ENCODE data around the gene BCL3. TPM values are rescaled to one million over a fixed set of nuclear protein-coding genes. Genes with fewer than 3 reads are reported as not detected.
A peak's percentile ranks its signal among the peaks of the same experiment; 100 is the strongest.
"Not testable (repeated sequence)": the region's sequence is repeated elsewhere in the genome, so short reads cannot be mapped to it uniquely, and the experiment has no call there.

The BCL3 gene
- total and polyA plus RNA-seq, 3 donors from 2014 or later = 15.5 to 38.1 (median 31.7) TPM

DNA sequence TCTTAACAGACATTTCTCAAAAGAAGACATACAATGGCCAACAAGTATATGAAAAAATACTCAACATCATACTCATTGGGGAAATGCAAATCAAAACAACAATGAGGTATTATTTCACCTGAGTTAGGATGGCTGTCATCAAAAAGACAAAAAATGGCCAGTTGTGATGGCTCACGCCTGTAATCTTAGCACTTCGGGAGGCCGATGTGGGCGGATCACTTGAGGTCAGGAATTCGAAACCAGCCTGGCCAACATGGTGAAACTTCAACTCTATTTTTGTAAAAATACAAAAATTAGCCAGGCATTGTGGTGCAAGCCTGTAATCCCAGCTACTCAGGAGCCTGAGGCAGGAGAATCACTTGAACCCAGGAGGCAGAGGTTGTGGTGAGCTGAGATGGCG lies 27.6 kb upstream of the BCL3 start:
- no peak overlapping the region for H3K4me3 ChIP-seq
- H3K4me1 ChIP-seq = peaks cover 35% of the 10 kb centered on the region
- no peaks in the 10 kb centered on the region for H3K36me3 ChIP-seq (ENCODE audit: low read depth, missing control alignments)
- TF ChIP-seq, protein P1, sequence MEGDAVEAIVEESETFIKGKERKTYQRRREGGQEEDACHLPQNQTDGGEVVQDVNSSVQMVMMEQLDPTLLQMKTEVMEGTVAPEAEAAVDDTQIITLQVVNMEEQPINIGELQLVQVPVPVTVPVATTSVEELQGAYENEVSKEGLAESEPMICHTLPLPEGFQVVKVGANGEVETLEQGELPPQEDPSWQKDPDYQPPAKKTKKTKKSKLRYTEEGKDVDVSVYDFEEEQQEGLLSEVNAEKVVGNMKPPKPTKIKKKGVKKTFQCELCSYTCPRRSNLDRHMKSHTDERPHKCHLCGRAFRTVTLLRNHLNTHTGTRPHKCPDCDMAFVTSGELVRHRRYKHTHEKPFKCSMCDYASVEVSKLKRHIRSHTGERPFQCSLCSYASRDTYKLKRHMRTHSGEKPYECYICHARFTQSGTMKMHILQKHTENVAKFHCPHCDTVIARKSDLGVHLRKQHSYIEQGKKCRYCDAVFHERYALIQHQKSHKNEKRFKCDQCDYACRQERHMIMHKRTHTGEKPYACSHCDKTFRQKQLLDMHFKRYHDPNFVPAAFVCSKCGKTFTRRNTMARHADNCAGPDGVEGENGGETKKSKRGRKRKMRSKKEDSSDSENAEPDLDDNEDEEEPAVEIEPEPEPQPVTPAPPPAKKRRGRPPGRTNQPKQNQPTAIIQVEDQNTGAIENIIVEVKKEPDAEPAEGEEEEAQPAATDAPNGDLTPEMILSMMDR (IDR thresholded peaks at IDR 0.05) = no peak
- no peak for TF ChIP-seq POLR2A (IDR thresholded peaks at IDR 0.05)
- WGBS, 2 donors = 88 to 94% methylated on average over 6 of the region's 6 CpGs
- intact Hi-C loops (cut with DNase I; ENCODE audit: low total_unique reads) = loop anchor here (5.0 kb wide), 1 partner anchor 51 kb away; no protein-coding TSS in a partner anchor
- H3K9me3 ChIP-seq = no peaks in the 10 kb centered on the region
- DNase-seq = no peak
- no peaks in the 10 kb centered on the region for H3K27me3 ChIP-seq
- H3K27ac ChIP-seq = no peak overlapping the region

DNA sequence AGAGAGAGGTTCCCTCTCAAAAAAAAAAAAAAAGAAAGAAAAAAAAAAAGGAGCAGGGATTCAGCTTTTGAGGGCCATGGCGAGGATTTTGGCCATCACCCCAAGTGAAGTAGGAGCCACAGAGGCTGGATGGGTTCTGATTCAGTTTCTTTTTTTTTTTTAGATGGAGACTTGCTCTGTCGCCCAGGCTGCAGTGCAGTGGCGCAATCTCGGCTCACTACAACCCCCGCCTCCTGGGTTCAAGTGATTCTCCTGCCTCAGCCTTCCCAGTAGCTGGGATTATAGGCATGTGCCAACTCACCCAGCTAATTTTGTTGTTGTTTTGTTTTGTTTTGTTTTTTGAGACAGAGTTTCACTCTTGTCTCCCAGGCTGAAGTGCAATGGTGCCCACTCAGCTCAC lies 27.1 kb upstream of the BCL3 start:
- intact Hi-C loops (cut with DNase I; ENCODE audit: low total_unique reads) = loop anchor here (5.0 kb wide), 1 partner anchor 51 kb away; no protein-coding TSS in a partner anchor
- not testable (repeated sequence) for H3K36me3 ChIP-seq (ENCODE audit: low read depth, missing control alignments); DNase-seq; H3K27me3 ChIP-seq; H3K4me3 ChIP-seq; H3K9me3 ChIP-seq; H3K27ac ChIP-seq
- peaks cover 35% of the 10 kb centered on the region for H3K4me1 ChIP-seq
- 90 to 97% methylated on average over 5 of the region's 5 CpGs for WGBS, 2 donors

DNA sequence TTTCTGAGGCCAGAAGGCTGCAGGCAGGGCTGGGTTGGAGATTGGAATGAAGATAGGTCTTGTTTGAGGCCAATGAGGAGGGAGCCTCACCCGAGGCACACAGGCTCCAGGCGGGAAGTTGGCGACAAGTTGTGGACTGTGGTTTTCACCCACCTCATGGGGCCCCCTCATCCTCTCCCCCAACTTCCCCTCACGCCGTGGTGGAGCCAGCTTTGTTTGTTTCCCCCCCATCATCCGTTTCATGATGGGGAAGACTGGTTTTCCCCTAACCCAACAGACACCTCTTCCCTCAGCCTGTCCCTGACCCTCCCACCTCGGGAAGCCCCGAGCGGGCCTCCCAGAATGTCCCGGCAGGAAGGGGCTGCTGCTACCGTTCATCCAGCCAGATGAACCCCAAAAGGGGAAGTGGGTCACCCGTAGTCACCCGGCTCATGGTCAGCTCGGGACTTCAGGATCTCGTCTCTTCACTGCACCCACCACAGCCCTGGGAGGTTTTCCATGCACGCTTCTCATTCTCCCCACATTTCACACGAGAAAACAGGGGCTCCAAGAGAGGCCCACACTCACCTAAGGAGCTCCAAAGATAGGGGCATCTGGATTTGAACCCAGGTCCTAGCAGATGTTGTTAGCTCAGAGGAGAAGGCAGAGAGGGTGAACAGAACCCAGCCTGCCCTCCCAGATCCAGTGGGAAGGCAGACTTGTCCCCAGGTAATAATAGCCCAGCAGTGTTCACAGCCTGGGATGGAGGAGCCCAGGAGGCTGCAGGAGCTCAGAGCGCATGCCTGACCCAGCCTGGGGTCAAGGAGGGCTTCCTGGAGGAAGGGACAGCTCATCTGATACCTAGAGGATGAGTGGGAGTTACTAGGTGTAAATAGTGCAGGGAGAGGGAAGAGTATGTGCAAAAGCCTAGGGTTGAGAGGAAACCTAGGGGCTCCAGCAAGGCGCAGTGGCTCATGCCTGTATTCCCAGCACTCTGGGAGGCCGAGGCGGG lies 26.1 kb upstream of the BCL3 start:
- Histone ChIP-seq H3K36me3 (ENCODE audit: low read depth, missing control alignments) (no peaks in the 10 kb centered on the region), H3K4me1 (peaks cover 35% of the 10 kb centered on the region), H3K9me3 (no peaks in the 10 kb centered on the region), H3K27me3 (no peaks in the 10 kb centered on the region), H3K27ac (no peak overlapping the region), H3K4me3 (no peak overlapping the region)
- intact Hi-C loops (cut with DNase I; ENCODE audit: low total_unique reads) = loop anchor here (5.0 kb wide), 1 partner anchor 50 kb away; no protein-coding TSS in a partner anchor
- no peak for TF ChIP-seq POLR2A (IDR thresholded peaks at IDR 0.05)
- TF ChIP-seq, protein P1 (IDR thresholded peaks at IDR 0.05) = no peak
- DNase-seq = no peak
- WGBS, 2 donors = 56 to 65% methylated on average over 20 to 21 of the region's 21 CpGs

DNA sequence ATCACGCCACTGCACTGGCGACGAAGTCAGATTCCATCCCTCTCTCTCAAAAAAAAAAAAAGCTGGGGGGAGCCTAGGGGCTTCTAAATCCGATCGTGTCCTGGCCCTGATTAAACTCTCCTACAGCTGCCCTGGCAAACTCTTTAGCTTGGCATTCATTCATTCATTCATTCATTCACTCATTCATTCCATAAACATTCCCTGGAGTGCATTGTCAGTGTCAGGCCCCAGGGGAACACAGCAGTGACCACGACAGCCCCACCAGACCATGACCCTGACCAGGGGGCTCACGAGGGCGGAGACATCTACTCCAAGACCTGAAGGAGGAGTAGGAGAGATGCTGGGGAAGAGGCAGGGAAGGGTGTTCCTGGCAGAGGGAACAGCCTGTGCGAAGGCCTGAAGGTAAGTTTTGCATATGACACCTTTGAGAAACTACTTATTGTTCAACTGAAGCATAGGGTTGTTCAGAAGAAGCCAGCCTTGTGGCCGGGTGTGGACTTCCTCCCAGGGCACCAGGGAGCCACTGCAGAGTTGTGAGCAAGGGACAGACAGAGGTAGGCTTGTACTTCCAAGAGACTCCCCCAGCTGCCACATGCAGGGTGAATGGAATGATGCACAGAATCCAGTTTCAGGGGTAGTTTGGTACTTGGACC lies 25.1 kb upstream of the BCL3 start:
- no peaks in the 10 kb centered on the region for H3K9me3 ChIP-seq
- no peaks in the 10 kb centered on the region for H3K36me3 ChIP-seq (ENCODE audit: low read depth, missing control alignments)
- 64 to 75% methylated on average over 10 of the region's 10 CpGs for WGBS, 2 donors
- H3K4me3 ChIP-seq = no peak overlapping the region
- H3K27me3 ChIP-seq = no peaks in the 10 kb centered on the region
- peaks cover 32% of the 10 kb centered on the region for H3K4me1 ChIP-seq
- intact Hi-C loops (cut with DNase I; ENCODE audit: low total_unique reads) = loop anchor here (5.0 kb wide), 1 partner anchor 49 kb away; no protein-coding TSS in a partner anchor
- no peak overlapping the region for H3K27ac ChIP-seq
- TF ChIP-seq, protein P1 (IDR thresholded peaks at IDR 0.05) = no peak
- TF ChIP-seq POLR2A (IDR thresholded peaks at IDR 0.05) = no peak
- DNase-seq = no peak

DNA sequence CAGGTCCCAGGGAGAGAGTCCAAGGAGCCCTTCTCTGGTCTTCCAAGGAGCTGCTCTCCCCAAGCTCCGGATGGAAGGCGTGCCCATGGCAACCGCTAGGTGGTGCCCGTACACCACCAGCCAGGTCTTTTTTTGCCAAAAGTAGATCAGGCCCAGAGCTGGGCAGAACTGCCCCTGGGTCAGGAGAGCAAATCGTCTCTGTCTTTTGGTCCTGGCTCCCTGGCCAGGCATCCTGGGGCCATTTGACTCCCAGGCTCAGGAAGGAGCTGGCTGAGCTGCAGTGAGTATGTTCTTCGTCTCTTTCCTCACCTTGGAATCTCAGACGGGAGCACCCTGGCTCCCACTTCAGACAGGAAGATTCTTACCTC lies 24.6 kb upstream of the BCL3 start:
- DNase-seq = peak; percentile 77
- H3K27ac ChIP-seq = no peak overlapping the region
- H3K36me3 ChIP-seq (ENCODE audit: low read depth, missing control alignments) = no peaks in the 10 kb centered on the region
- no peak overlapping the region for H3K4me3 ChIP-seq
- H3K4me1 ChIP-seq = peaks cover 27% of the 10 kb centered on the region
- no peaks in the 10 kb centered on the region for H3K9me3 ChIP-seq
- intact Hi-C loops (cut with DNase I; ENCODE audit: low total_unique reads) = loop anchor here (5.0 kb wide), 1 partner anchor 48 kb away; no protein-coding TSS in a partner anchor
- H3K27me3 ChIP-seq = no peaks in the 10 kb centered on the region
- no peak for TF ChIP-seq POLR2A (IDR thresholded peaks at IDR 0.05)
- TF ChIP-seq, protein P1 (IDR thresholded peaks at IDR 0.05) = peak; percentile 87 to 93 (median 91)
- WGBS, 2 donors = 25 to 49% methylated on average over 3 to 7 of the region's 7 CpGs

All from testis (tissue), 3 donors.